ENCODE data around the gene GSC2. TPM values are rescaled to one million over a fixed set of nuclear protein-coding genes. Genes with fewer than 3 reads are reported as not detected.

GSC2 gene
- total RNA-seq, 3 donors from 2014 or later (not counting 1 experiment from before 2014, with no cell fraction given): not detected

- H3K27ac ChIP-seq (ENCODE audit: low read length): no peak overlapping the region
- H3K4me1 ChIP-seq (ENCODE audit: control insufficient read depth, insufficient read depth, low read length): no peaks in the 10 kb centered on the region
- H3K27me3 ChIP-seq (ENCODE audit: control insufficient read depth, insufficient read depth, low read length): no peaks in the 10 kb centered on the region
- TF ChIP-seq CTCF (IDR thresholded peaks at IDR 0.05): no peak
- peaks cover 37% of the 10 kb centered on the region for H3K36me3 ChIP-seq (ENCODE audit: control insufficient read depth, insufficient read depth, low read length)
- Mint-ChIP-seq H3K36me3 (no peaks in the 10 kb centered on the region), H3K27ac (peak overlapping the region in 1 of 2 donors; percentile 59), H3K27me3 (ENCODE audit: low read depth in 2 of 2) (no peaks in the 10 kb centered on the region), H3K9me3 (no peaks in the 10 kb centered on the region), H3K4me1 (peaks cover 0 to 13% of the 10 kb centered on the region in 2 donors), H3K4me3 (no peak overlapping the region)
- H3K9me3 ChIP-seq (ENCODE audit: control insufficient read depth, insufficient read depth, low read length): no peaks in the 10 kb centered on the region
- DNase-seq (no peak), ATAC-seq (peak in 1 of 3 donors; percentile 12)
- WGBS (ENCODE audit: insufficient coverage): 91% methylated on average over 9 of the region's 9 CpGs
- no peak overlapping the region for H3K4me3 ChIP-seq (ENCODE audit: low read length)
- intact Hi-C loops (cut with micrococcal nuclease): no loop called here
These were observed 17.2 kb downstream of the GSC2 start for GRCh38 chr22:19132693-19133400.

- Histone ChIP-seq H3K9me3 (ENCODE audit: control insufficient read depth, insufficient read depth, low read length) (no peaks in the 10 kb centered on the region), H3K4me3 (ENCODE audit: low read length) (no peak overlapping the region), H3K27me3 (ENCODE audit: control insufficient read depth, insufficient read depth, low read length) (no peaks in the 10 kb centered on the region), H3K36me3 (ENCODE audit: control insufficient read depth, insufficient read depth, low read length) (peaks cover 31% of the 10 kb centered on the region), H3K4me1 (ENCODE audit: control insufficient read depth, insufficient read depth, low read length) (no peaks in the 10 kb centered on the region), H3K27ac (ENCODE audit: low read length) (no peak overlapping the region)
- 91% methylated on average over 20 of the region's 20 CpGs for WGBS (ENCODE audit: insufficient coverage)
- no peaks in the 10 kb centered on the region for H3K9me3 Mint-ChIP-seq
- H3K27ac Mint-ChIP-seq: no peak overlapping the region
- no peak for TF ChIP-seq CTCF (IDR thresholded peaks at IDR 0.05)
- no peak overlapping the region for H3K4me3 Mint-ChIP-seq
- DNase-seq: no peak
- no peaks in the 10 kb centered on the region for H3K36me3 Mint-ChIP-seq
- intact Hi-C loops (cut with micrococcal nuclease): no loop called here
- no peaks in the 10 kb centered on the region for H3K27me3 Mint-ChIP-seq (ENCODE audit: low read depth in 2 of 2)
- ATAC-seq: no peak
- peaks cover 0 to 13% of the 10 kb centered on the region in 2 donors for H3K4me1 Mint-ChIP-seq
These were observed 17.9 kb downstream of the GSC2 start for GRCh38 chr22:19132153-19132552.

- Mint-ChIP-seq H3K4me1 (peaks cover 0 to 9% of the 10 kb centered on the region in 2 donors), H3K4me3 (no peak overlapping the region), H3K27ac (no peak overlapping the region), H3K36me3 (no peaks in the 10 kb centered on the region), H3K27me3 (ENCODE audit: low read depth in 2 of 2) (no peaks in the 10 kb centered on the region), H3K9me3 (no peaks in the 10 kb centered on the region)
- H3K27me3 ChIP-seq (ENCODE audit: control insufficient read depth, insufficient read depth, low read length): no peaks in the 10 kb centered on the region
- no peaks in the 10 kb centered on the region for H3K4me1 ChIP-seq (ENCODE audit: control insufficient read depth, insufficient read depth, low read length)
- ATAC-seq: no peak
- DNase-seq: no peak
- intact Hi-C loops (cut with micrococcal nuclease): no loop called here
- H3K9me3 ChIP-seq (ENCODE audit: control insufficient read depth, insufficient read depth, low read length): no peaks in the 10 kb centered on the region
- H3K36me3 ChIP-seq (ENCODE audit: control insufficient read depth, insufficient read depth, low read length): peaks cover 26% of the 10 kb centered on the region
- WGBS (ENCODE audit: insufficient coverage): 97% methylated on average over 19 of the region's 19 CpGs
- no peak for TF ChIP-seq CTCF (IDR thresholded peaks at IDR 0.05)
- no peak overlapping the region for H3K27ac ChIP-seq (ENCODE audit: low read length)
- no peak overlapping the region for H3K4me3 ChIP-seq (ENCODE audit: low read length)
These were observed 18.4 kb downstream of the GSC2 start for GRCh38 chr22:19131685-19132015.

All from natural killer cell (primary cell).